ENCODE measurements around the gene LYAR. TPM values are rescaled to one million over a fixed set of nuclear protein-coding genes. Genes with fewer than 3 reads are reported as not detected.

Gene LYAR
- polyA plus RNA-seq, 1 of the 3 experiments (the other 2 are of a cell fraction) = 11.2 TPM

DNA sequence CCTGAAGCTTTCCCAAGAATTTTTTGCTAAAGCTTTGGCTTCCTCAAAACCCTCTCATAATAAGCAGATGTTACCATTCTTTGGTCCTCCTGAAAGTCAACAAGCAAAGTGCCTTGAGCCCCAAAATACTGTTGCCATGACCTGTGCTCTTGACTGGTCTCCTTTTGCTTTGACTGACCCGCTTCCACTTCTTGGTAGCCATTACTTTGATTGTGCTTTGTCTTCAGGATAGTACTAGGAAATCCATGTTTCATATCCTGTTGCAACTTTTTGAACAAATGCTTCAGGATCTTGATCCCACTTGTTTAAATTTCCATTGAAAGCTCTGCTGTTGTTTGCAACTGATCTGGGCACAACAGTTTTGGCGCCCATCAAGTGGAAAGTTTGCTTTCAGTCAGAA is 56.3 kb downstream of the LYAR start:
- Histone ChIP-seq H3F3A (replicated peaks; ENCODE audit: insufficient read depth) (no peaks in the 10 kb centered on the region), H3K4me1 (ENCODE audit: control insufficient read depth in 1 of 2, insufficient read depth in 2 of 2, low read depth in 1 of 2, low read length in 1 of 2) (no peaks in the 10 kb centered on the region), H3K79me2 (ENCODE audit: insufficient read depth) (no peaks in the 10 kb centered on the region), H3K4me2 (no peak overlapping the region), H4K20me1 (ENCODE audit: insufficient read depth) (no peaks in the 10 kb centered on the region), H3K9ac (no peak overlapping the region), H3K4me3 (ENCODE audit: low read depth in 2 of 2, low read length in 1 of 2) (no peak overlapping the region), H3K9me2 (no peaks in the 10 kb centered on the region), H3K9me3 (no peaks in the 10 kb centered on the region), H2AFZ (ENCODE audit: low read depth) (no peak overlapping the region), H3K27ac (ENCODE audit: low read depth in 2 of 2, low read length in 1 of 2) (no peak overlapping the region), H3K27me3 (ENCODE audit: insufficient read depth) (peaks cover 6% of the 10 kb centered on the region), H3K36me3 (replicated peaks in 1 of 2; ENCODE audit: control insufficient read depth in 1 of 2, insufficient read depth in 2 of 2, low read length in 1 of 2) (peaks cover 14 to 22% of the 10 kb centered on the region in 2 experiments)
- no peak for DNase-seq
- ChIA-PET POLR2A (no interaction called here), CTCF (no interaction called here)
- 80% methylated on average over 2 of the region's 2 CpGs for WGBS (ENCODE audit: low lambda C conversion rate)
- TF ChIP-seq RXRA (IDR thresholded peaks at IDR 0.05; ENCODE audit: borderline replicate concordance, low read depth) (no peak), TEAD4 (IDR thresholded peaks at IDR 0.05; ENCODE audit: borderline replicate concordance, insufficient read depth) (no peak), GATA2 (CRISPR knock-in tag; IDR thresholded peaks at IDR 0.05) (no peak), MXI1 (IDR thresholded peaks at IDR 0.05; ENCODE audit: low read depth, low read length) (no peak), YY1 (IDR thresholded peaks at IDR 0.05; ENCODE audit: low read depth) (no peak), SMC3 (IDR thresholded peaks at IDR 0.05; ENCODE audit: low read depth, low read length) (no peak)
- TF ChIP-seq, protein P1, sequence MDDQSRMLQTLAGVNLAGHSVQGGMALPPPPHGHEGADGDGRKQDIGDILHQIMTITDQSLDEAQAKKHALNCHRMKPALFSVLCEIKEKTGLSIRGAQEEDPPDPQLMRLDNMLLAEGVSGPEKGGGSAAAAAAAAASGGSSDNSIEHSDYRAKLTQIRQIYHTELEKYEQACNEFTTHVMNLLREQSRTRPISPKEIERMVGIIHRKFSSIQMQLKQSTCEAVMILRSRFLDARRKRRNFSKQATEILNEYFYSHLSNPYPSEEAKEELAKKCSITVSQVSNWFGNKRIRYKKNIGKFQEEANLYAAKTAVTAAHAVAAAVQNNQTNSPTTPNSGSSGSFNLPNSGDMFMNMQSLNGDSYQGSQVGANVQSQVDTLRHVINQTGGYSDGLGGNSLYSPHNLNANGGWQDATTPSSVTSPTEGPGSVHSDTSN (IDR thresholded peaks at IDR 0.05) = no peak

GRCh38 chr4:4228356-4228668 is 61.6 kb downstream of the LYAR start:
- H3F3A ChIP-seq (replicated peaks; ENCODE audit: insufficient read depth) = no peaks in the 10 kb centered on the region
- H3K9me3 ChIP-seq = no peaks in the 10 kb centered on the region
- TF ChIP-seq FOXJ3 (CRISPR knock-in tag; IDR thresholded peaks at IDR 0.05) = no peak
- no peak for DNase-seq
- no peak overlapping the region for H2AFZ ChIP-seq (ENCODE audit: low read depth)
- no peaks in the 10 kb centered on the region for H3K9me2 ChIP-seq
- H4K20me1 ChIP-seq (ENCODE audit: insufficient read depth) = no peaks in the 10 kb centered on the region
- peaks cover 37% of the 10 kb centered on the region for H3K27me3 ChIP-seq (ENCODE audit: insufficient read depth)
- H3K79me2 ChIP-seq (ENCODE audit: insufficient read depth) = no peaks in the 10 kb centered on the region
- H3K4me2 ChIP-seq = no peak overlapping the region
- H3K36me3 ChIP-seq (replicated peaks in 1 of 2; ENCODE audit: control insufficient read depth in 1 of 2, insufficient read depth in 2 of 2, low read length in 1 of 2) = no peaks in the 10 kb centered on the region
- ChIA-PET CTCF (no interaction called here), POLR2A (no interaction called here)
- H3K4me1 ChIP-seq (ENCODE audit: control insufficient read depth in 1 of 2, insufficient read depth in 2 of 2, low read depth in 1 of 2, low read length in 1 of 2) = no peaks in the 10 kb centered on the region
- WGBS (ENCODE audit: low lambda C conversion rate) = 33% methylated on average over 1 of the region's 1 CpG
- no peak overlapping the region for H3K27ac ChIP-seq (ENCODE audit: low read depth in 2 of 2, low read length in 1 of 2)
- no peak overlapping the region for H3K4me3 ChIP-seq (ENCODE audit: low read depth in 2 of 2, low read length in 1 of 2)
- no peak overlapping the region for H3K9ac ChIP-seq

- 2% methylated on average over 13 of the region's 51 CpGs for WGBS (ENCODE audit: low lambda C conversion rate)
- TF ChIP-seq YY1 (IDR thresholded peaks at IDR 0.05; ENCODE audit: low read depth) = no peak
- TF ChIP-seq SMC3 (IDR thresholded peaks at IDR 0.05; ENCODE audit: low read depth, low read length) = no peak
- TF ChIP-seq ELF1 (IDR thresholded peaks at IDR 0.05) = no peak
- no peak for TF ChIP-seq MEF2A (IDR thresholded peaks at IDR 0.05; ENCODE audit: borderline replicate concordance, low read depth)
- TF ChIP-seq EP300 (IDR thresholded peaks at IDR 0.05; ENCODE audit: borderline replicate concordance in 1 of 2, low read depth in 1 of 2, low read length in 1 of 2) = no peak
- no peak for TF ChIP-seq CHD2 (IDR thresholded peaks at IDR 0.05; ENCODE audit: low read length, partially characterized antibody)
- peak; percentile 61 for DNase-seq
- H3K9me2 ChIP-seq = no peaks in the 10 kb centered on the region
- no peaks in the 10 kb centered on the region for H3F3A ChIP-seq (replicated peaks; ENCODE audit: insufficient read depth)
- no peak overlapping the region for H3K27ac ChIP-seq (ENCODE audit: low read depth in 2 of 2, low read length in 1 of 2)
- no peaks in the 10 kb centered on the region for H3K79me2 ChIP-seq (ENCODE audit: insufficient read depth)
- no peak overlapping the region for H3K4me3 ChIP-seq (ENCODE audit: low read depth in 2 of 2, low read length in 1 of 2)
- no peak overlapping the region for H2AFZ ChIP-seq (ENCODE audit: low read depth)
- no peaks in the 10 kb centered on the region for H3K36me3 ChIP-seq (replicated peaks in 1 of 2; ENCODE audit: control insufficient read depth in 1 of 2, insufficient read depth in 2 of 2, low read length in 1 of 2)
- no peaks in the 10 kb centered on the region for H3K9me3 ChIP-seq
- POLR2A ChIA-PET = no interaction called here
- H3K4me1 ChIP-seq (ENCODE audit: control insufficient read depth in 1 of 2, insufficient read depth in 2 of 2, low read depth in 1 of 2, low read length in 1 of 2) = no peaks in the 10 kb centered on the region
- no peak overlapping the region for H3K9ac ChIP-seq
- no peaks in the 10 kb centered on the region for H4K20me1 ChIP-seq (ENCODE audit: insufficient read depth)
- CTCF ChIA-PET = no interaction called here
- H3K4me2 ChIP-seq = peak overlapping the region; percentile 7; the same call in 1 of the 2 replicates
- peaks cover 43% of the 10 kb centered on the region for H3K27me3 ChIP-seq (ENCODE audit: insufficient read depth)
Observed at GRCh38 chr4:4227510-4228355, 62.2 kb downstream of the LYAR start.

Data from SK-N-SH (cell line).